AG04449 (cell line): ENCODE data around the gene FAM234B.

Experiments
- CTCF ChIA-PET: fragments of 350-600 bp; formaldehyde crosslinking; extraction: SDS; loops from one replicate; lab custom pipeline; 2021; ENCODE audit warnings: antibody characterized with exemption; lab: Yijun Ruan, JAX
- POLR2A ChIA-PET: fragments of 400-600, 350-600 bp; formaldehyde crosslinking; extraction: SDS; loops from one replicate; lab custom pipeline; 2020; ENCODE audit warnings: antibody characterized with exemption, inconsistent platforms; lab: Yijun Ruan, JAX
- DNase-seq: peaks from one replicate; pipeline ENCODE4 v3.0.0-alpha.2; 2010; ENCODE audit warnings: low read depth, low spot score
- H3K4me3 ChIP-seq: 2 replicates; pipeline ENCODE4 v1.5.1; 2011; ENCODE audit warnings: low read depth, mild to moderate bottlenecking, control low read depth, low read length
- TF ChIP-seq, protein P1 (sequence below): IDR thresholded peaks from one replicate; pipeline ENCODE4 v1.5.1; 2011; ENCODE audit warnings: mild to moderate bottlenecking, moderate library complexity, low read length, control low read depth, inconsistent platforms; ENCODE audit not compliant: insufficient read depth; ENCODE audit errors: missing control alignments

The FAM234B gene

DNA sequence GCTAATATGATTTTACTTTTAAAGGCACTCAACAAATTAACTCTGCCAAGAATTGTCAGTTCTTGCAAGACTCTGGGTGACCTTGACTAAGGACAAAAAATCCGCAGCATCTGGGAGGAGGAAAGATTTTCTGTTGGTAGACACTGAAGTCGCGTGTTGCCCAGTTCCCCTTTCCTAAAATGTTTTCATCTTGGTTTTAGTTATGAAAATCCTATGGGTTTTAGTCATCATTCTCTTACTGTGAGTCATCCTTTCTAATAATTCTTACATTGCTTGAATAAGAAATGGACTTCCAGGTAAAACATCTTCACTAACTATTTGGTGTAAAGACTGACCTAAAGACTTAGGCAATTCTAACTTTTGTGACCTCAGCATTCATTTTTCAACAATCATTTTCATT, 50.2 kb downstream of the FAM234B start:
- DNase-seq, result no peak
- H3K4me3 ChIP-seq, result no peak overlapping the region
- TF ChIP-seq, protein P1, sequence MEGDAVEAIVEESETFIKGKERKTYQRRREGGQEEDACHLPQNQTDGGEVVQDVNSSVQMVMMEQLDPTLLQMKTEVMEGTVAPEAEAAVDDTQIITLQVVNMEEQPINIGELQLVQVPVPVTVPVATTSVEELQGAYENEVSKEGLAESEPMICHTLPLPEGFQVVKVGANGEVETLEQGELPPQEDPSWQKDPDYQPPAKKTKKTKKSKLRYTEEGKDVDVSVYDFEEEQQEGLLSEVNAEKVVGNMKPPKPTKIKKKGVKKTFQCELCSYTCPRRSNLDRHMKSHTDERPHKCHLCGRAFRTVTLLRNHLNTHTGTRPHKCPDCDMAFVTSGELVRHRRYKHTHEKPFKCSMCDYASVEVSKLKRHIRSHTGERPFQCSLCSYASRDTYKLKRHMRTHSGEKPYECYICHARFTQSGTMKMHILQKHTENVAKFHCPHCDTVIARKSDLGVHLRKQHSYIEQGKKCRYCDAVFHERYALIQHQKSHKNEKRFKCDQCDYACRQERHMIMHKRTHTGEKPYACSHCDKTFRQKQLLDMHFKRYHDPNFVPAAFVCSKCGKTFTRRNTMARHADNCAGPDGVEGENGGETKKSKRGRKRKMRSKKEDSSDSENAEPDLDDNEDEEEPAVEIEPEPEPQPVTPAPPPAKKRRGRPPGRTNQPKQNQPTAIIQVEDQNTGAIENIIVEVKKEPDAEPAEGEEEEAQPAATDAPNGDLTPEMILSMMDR, result no peak
- ChIA-PET CTCF (interaction anchor here (0.8 to 5.7 kb wide), 9 partner anchors 15 to 306 kb away, joined by 3 to 51 read pairs (median 4); no protein-coding TSS in a partner anchor), POLR2A (no interaction called here)

DNA sequence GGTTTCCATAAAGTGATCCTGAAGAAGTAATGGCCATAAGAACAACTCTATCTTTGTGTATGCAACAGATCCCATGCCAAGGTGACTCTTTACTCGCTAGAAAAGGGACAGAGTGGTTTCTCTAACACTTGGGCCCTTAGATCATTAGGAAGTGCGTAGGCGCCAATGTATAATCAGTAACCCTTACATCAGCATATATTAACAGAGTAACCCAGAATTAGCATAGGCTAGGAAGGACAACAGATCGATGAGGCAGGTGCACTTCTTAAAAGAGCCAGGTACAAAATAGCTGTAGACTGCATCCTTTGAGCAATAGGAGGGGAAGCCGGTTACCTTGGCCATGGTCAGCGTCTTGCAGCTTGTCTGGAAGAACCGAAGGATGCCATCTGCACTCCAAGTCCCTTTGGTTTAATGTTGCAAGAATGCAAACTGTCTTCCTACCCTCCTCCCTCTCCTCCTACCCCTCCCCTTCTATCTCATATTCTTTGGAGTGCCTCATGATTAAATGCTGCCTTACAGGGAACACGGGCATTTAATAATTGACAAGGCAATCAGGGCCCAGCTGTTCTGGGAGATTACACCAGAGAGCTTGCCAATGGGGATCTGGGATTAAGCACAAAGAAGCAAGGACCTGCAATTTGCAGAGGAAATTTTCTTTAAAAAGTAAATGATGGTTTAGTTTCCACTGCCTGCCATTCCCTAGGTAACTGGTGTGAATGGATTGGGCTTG, 51.2 kb downstream of the FAM234B start:
- no peak for DNase-seq

DNA sequence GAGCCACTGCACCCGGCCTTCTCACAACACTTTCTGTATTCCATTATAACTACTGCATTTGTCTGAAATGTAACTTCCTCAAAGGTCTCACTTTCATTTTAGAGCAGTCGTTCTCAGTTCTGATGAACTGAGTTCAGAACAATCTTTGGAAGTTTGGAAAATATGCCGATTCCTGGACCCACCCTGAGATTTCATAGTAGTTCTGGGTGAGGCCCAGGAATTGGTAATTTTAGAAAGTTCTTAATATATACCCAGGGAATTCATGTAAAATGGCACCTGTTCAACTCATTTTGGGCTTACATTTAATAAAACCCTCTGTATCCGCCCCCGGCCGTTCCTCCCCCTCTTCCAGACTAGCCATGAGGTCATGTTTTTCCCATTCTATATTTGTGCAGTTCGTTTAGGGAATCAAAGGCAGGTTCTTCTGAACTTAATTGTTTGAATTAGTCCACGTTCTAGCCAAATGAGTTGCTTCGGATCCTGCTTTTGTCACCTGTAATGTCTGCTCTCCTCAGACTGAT, 53.4 kb downstream of the FAM234B start:
- POLR2A ChIA-PET, result interaction anchor here (1.1 to 1.7 kb wide), 3 partner anchors 103 to 115 kb away, joined by 3 to 8 read pairs (median 4); no protein-coding TSS in a partner anchor
- no peak for DNase-seq
- TF ChIP-seq, protein P1, result no peak
- H3K4me3 ChIP-seq, result peak overlapping the region; percentile 39
- CTCF ChIA-PET, result interaction anchor here (1.0 to 6.0 kb wide), 6 partner anchors 113 to 137 kb away, joined by 3 to 123 read pairs (median 6); no protein-coding TSS in a partner anchor

More for the DNA sequence above, 51.2 kb downstream of the FAM234B start:
- H3K4me3 ChIP-seq, result no peak overlapping the region
- TF ChIP-seq, protein P1, result no peak
- ChIA-PET CTCF (interaction anchor here (1.0 to 5.7 kb wide), 6 partner anchors 112 to 179 kb away, joined by 3 to 51 read pairs (median 6); no protein-coding TSS in a partner anchor), POLR2A (no interaction called here)

DNA sequence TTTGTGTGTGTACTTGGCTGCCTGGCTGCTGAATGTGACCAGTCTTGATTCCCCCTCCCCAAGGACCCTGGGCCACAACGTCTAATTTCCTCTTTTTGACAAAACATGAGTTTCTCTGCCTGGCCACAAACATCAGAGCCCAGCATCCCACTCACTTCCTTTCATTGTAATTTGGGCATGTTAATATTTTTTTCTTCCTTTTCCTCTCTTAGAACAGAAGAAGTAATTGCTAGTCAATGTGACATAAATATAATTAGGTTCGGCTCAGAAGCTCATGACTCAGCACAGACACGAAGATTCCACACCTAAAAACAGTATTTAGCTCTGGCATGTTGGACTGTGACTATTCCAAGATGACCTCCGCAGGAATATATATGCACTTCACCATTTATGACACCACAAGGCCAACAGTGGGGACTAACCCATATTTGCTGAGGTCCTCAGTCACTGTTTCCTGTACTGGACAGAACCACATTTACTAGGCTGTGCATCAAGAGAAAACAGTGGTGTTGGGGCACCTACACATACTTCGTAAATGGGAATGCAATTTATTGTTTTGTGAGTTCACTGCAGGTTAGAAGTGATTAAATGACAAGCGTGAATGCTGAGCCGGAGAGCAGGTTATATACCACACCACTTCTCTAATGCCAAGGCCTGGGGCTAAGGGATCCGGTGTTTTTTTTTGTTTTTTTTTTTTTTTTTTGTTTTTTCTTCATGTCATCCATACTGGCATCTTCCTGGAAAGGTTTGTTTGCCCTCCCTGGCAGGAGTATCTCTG, 55.1 kb downstream of the FAM234B start:
- TF ChIP-seq, protein P1, result no peak
- CTCF ChIA-PET, result interaction anchor here (0.8 to 6.0 kb wide), 9 partner anchors 21 to 136 kb away, joined by 3 to 123 read pairs (median 4); no protein-coding TSS in a partner anchor
- DNase-seq, result no peak
- POLR2A ChIA-PET, result interaction anchor here (0.9 to 3.9 kb wide), 6 partner anchors 97 to 124 kb away, joined by 3 to 20 read pairs (median 4); partner anchors contain the start of gene EMP1
- H3K4me3 ChIP-seq, result no peak overlapping the region

DNA sequence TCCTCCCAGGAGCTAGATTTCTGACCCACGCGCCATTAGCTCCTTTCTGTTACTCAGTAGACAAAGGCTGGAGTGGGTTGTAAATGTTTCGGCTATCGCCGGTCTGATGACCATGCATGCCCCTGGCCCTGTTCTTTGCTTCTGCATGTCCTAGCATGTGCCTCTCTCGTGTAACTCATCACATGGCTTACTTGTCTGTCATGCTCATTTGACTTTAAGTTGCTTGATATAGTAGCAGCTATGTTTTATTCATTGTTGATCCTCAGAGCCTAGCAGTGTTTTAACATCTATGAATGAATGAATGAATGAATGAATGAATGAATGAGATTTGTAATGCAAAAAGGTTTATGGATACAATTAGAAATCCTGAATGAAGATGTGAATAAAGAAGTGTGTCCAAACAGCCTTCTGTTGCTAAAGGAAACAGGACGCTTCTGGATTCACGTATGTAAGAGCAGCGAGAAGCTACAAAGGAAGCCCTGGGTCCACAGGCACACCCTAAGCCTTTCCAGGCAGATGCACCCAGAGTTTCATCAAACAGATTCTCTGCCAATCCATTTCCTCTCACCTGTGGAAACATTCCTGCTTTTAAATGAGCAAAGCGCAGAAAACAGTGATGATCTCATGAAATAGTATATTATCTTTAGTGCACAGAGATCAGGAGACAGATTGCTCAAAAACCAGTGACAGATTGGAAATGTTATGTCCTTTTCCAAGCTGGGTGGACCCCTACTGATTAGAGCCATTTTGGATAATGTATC, 55.8 kb downstream of the FAM234B start:
- H3K4me3 ChIP-seq, result no peak overlapping the region
- TF ChIP-seq, protein P1, result no peak
- POLR2A ChIA-PET, result interaction anchor here (1.0 to 3.9 kb wide), 4 partner anchors 96 to 123 kb away, joined by 3 to 20 read pairs (median 6); partner anchors contain the start of gene EMP1
- CTCF ChIA-PET, result interaction anchor here (0.8 to 6.0 kb wide), 6 partner anchors 20 to 135 kb away, joined by 3 to 123 read pairs (median 4); no protein-coding TSS in a partner anchor
- DNase-seq, result no peak
